Transverse colon (tissue), 4 donors: ENCODE data around the gene MZF1. TPM values are rescaled to one million over a fixed set of nuclear protein-coding genes. Genes with fewer than 3 reads are reported as not detected.

Experiments used
- DNase-seq: peaks from one replicate; pipeline ENCODE4 v3.0.0-alpha.2; 2019
- H3K27ac ChIP-seq, 4 donors: fragments of 200-600 bp; sonication (generic); 2 replicates each; pipeline ENCODE4 v1.5.1; 2016 to 2018; ENCODE audit warnings: inconsistent platforms in 4 of 4
- H3K27me3 ChIP-seq: fragments of 200-600 bp; sonication (generic); 2 replicates; pipeline ENCODE4 v1.5.1; 2017; ENCODE audit warnings: inconsistent platforms
- H3K36me3 ChIP-seq, 4 donors: fragments of 200-600 bp; sonication (generic); 2 replicates each; pipeline ENCODE4 v1.5.1; 2017 to 2019; ENCODE audit warnings: inconsistent platforms in 4 of 4
- H3K4me1 ChIP-seq, 4 donors: fragments of 200-600 bp; sonication (generic); 2 replicates each; pipeline ENCODE4 v1.5.1; 2017 to 2020; ENCODE audit warnings: inconsistent platforms in 4 of 4
- H3K4me3 ChIP-seq, 4 donors: fragments of 200-600 bp; sonication (generic); 1 replicate in 1 of 4; 2 replicates in 3 of 4; pipeline versions ENCODE4 v1.5.1 to v1.6.1; 2017 to 2019; ENCODE audit warnings: inconsistent platforms in 4 of 4
- H3K9me3 ChIP-seq, 2 donors: fragments of 200-600 bp; sonication (generic); 2 replicates each; pipeline ENCODE4 v1.5.1; 2017 to 2019; ENCODE audit warnings: inconsistent platforms in 2 of 2
- EP300 ChIP-seq: sonication (generic); formaldehyde crosslinking; IDR thresholded peaks from one replicate; pipeline ENCODE4 v1.6.1; 2017; ENCODE audit warnings: antibody characterized with exemption, low read depth
- POLR2A ChIP-seq: fragments of 450-650 bp; IDR thresholded peaks from one replicate; pipeline ENCODE4 v1.6.1; 2016; ENCODE audit warnings: antibody characterized with exemption, mild to moderate bottlenecking, moderate library complexity
- POLR2AphosphoS5 ChIP-seq, 3 donors: sonication (generic); formaldehyde crosslinking; IDR thresholded peaks; one replicate each; pipeline ENCODE4 v1.6.1; 2016; ENCODE audit warnings: antibody characterized with exemption in 3 of 3
- WGBS, 2 donors: methylation state at CpG; one replicate each; pipeline ENCODE4 v1.1.5; 2018; ENCODE audit warnings: low coverage in 1 of 2; 5-methylcytosine and 5-hydroxymethylcytosine counted together
- in situ Hi-C, 4 donors: fragments of 200-750 bp; cut with MboI; loops; one replicate each; pipeline versions ENCODE4 v1.15.0 to v1.15.1; 2017; ENCODE audit warnings: low sequenced_read_pairs in 3 of 4, low pct_ligation_motif_present in 1 of 4, low pct_unique_long_range_greater_than_20kb in 1 of 4
- intact Hi-C: fragments of 100-400 bp; cut with DNase I; formaldehyde crosslinking; loops from one replicate; pipeline ENCODE4 v1.15.1; 2023; ENCODE audit warnings: low total_unique reads
- total RNA-seq, 4 donors: library from RNA; depleted of rRNA; stranded (reverse); fragments of >200 nt; gene quantifications; one replicate each; pipeline ENCODE4 v1.1.0, GENCODE V29; 2016
- TF ChIP-seq, protein P1 (sequence below), 5 experiments: fragments of 200-600 bp in 3 of 5; fragments of 450-650 bp in 2 of 5; sonication (generic) in 3 of 5; IDR thresholded peaks; 1 replicate in 2 of 5; 2 replicates in 3 of 5; pipeline ENCODE4 v1.5.1; 2016 to 2017; ENCODE audit warnings: antibody characterized with exemption in 5 of 5, inconsistent platforms in 3 of 5, mild to moderate bottlenecking in 2 of 5, moderate library complexity in 1 of 5

The MZF1 gene
- total RNA-seq, 4 donors from 2014 or later = 45.5 to 113 (median 67.1) TPM

DNA sequence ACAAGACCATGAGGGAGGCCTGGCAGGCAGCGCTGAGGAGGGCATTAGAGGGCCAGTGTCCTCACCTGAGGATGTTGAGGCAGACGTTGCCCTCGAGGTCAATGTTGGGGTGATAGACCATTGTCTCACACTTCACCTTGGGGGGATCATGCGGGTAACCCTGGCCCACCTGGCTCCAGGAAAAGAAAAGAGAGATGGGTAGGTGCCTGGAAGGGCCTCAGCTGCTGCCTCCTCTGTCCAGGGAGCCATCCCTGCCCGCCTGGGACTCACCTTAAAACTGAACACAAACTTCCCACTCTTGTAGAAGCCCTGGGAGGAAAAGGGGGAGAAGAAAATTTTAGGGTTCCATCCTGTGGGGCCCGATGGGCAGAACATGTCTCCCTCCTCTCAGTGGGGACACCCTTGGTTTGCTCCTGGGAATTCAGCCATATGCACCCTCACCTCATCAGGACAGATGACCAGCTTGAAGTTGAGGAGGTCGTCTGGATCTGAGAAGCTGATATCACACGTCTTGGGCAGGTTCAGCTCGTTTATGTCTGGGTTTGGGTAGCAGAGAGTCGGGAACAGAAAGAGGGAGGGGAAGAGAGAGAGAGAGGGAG, 16.4 kb downstream of the MZF1 start:
- no peak for DNase-seq
- intact Hi-C loops = no loop called here

DNA sequence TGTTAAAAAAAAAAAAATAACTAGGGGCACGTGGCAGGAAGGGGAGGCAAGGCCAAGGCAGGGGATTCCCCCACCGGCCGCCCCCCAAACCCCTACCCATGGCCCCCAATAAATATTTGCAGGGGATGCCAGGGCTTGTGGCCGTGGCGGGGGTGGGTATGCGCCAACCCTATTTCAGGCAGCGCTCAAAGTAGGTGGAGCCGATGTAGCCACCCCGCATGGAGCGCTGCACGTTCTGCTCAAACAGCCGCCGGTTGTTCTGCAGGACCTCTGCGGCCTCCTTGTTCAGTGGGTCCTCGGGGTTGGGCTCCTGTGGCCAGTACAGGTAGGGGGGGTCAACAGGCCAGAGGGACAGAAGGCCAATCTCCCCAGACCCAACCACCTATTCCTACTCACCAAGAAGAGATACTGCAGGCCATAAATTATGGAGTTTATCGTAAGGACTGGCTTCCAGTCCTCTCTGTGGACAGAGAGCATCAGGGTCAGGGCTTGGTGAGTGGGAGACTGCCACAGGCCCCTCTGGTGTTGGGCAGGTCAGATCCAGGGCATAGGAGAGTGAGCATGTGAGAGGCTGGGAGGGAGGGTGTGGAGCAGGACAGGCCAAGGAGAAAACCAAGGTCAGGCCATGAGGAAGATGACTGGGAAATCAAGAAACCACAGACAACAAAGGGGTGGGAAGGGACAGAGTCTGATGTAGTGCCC, 17.1 kb downstream of the MZF1 start:
- WGBS, 2 donors = 75 to 85% methylated on average over 2 to 16 of the region's 16 CpGs
- peak overlapping the region; percentile 95 to 100 (median 97) for H3K27ac ChIP-seq
- no peak overlapping the region for H3K4me3 ChIP-seq
- intact Hi-C loops (no loop called here), in situ Hi-C loops (no loop called here)
- peaks cover 0 to 20% (median 4%) of the 10 kb centered on the region in 4 donors for H3K36me3 ChIP-seq
- H3K9me3 ChIP-seq = no peaks in the 10 kb centered on the region
- H3K4me1 ChIP-seq = peaks cover 33 to 47% (median 41%) of the 10 kb centered on the region in 4 donors
- no peaks in the 10 kb centered on the region for H3K27me3 ChIP-seq
- DNase-seq = no peak
- TF ChIP-seq POLR2AphosphoS5 (IDR thresholded peaks at IDR 0.05) (no peak), EP300 (no peak), POLR2A (no peak)
- TF ChIP-seq, protein P1, sequence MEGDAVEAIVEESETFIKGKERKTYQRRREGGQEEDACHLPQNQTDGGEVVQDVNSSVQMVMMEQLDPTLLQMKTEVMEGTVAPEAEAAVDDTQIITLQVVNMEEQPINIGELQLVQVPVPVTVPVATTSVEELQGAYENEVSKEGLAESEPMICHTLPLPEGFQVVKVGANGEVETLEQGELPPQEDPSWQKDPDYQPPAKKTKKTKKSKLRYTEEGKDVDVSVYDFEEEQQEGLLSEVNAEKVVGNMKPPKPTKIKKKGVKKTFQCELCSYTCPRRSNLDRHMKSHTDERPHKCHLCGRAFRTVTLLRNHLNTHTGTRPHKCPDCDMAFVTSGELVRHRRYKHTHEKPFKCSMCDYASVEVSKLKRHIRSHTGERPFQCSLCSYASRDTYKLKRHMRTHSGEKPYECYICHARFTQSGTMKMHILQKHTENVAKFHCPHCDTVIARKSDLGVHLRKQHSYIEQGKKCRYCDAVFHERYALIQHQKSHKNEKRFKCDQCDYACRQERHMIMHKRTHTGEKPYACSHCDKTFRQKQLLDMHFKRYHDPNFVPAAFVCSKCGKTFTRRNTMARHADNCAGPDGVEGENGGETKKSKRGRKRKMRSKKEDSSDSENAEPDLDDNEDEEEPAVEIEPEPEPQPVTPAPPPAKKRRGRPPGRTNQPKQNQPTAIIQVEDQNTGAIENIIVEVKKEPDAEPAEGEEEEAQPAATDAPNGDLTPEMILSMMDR (IDR thresholded peaks at IDR 0.05) = no peak

More for the DNA sequence above, 16.4 kb downstream of the MZF1 start:
- Histone ChIP-seq H3K27me3 (no peaks in the 10 kb centered on the region), H3K4me1 (peaks cover 35 to 54% (median 43%) of the 10 kb centered on the region in 4 donors), H3K27ac (peak overlapping the region; percentile 3 to 100 (median 97)), H3K9me3 (no peaks in the 10 kb centered on the region), H3K36me3 (peaks cover 0 to 13% (median 4%) of the 10 kb centered on the region in 4 donors), H3K4me3 (peak overlapping the region in 2 of 4 donors; percentile 67 to 68)
- WGBS, 2 donors = 21 to 49% methylated on average over 2 to 10 of the region's 10 CpGs
- in situ Hi-C loops = no loop called here
- TF ChIP-seq, protein P1 (IDR thresholded peaks at IDR 0.05) = no peak
- TF ChIP-seq POLR2AphosphoS5 (IDR thresholded peaks at IDR 0.05) (no peak), EP300 (no peak), POLR2A (no peak)

DNA sequence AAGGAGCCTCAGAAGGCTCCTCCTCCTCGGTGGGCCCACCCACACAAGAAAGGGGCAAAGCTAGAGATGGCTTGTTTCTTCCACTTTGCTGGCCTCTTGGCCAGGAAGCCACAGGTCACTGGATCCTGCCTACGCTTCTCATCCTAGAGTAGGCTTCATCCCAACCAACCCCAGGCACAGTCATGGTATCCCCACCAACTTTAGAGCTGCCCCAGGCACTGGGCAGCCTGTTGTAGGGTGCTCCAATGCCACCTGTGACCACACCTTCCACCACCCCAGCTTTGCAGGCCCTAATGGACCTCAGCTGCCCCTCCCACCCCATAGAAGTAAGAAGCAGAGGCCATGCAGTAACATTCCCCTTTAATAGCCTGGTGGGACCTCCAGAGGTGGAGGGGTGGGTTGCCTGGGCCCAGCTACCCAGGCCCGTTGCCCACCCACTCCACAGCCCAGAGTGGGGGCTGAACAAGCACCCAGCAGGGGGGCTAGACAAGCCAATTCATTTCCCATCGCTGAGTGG, 17.7 kb downstream of the MZF1 start:
- Histone ChIP-seq H3K27me3 (no peaks in the 10 kb centered on the region), H3K9me3 (no peaks in the 10 kb centered on the region), H3K36me3 (peaks cover 0 to 26% (median 7%) of the 10 kb centered on the region in 4 donors), H3K27ac (peak overlapping the region; percentile 95 to 100 (median 97)), H3K4me1 (peaks cover 33 to 47% (median 41%) of the 10 kb centered on the region in 4 donors), H3K4me3 (peak overlapping the region; percentile 4 to 87 (median 56))
- in situ Hi-C loops (no loop called here), intact Hi-C loops (no loop called here)
- WGBS, 2 donors = 36% methylated on average over 4 of the region's 4 CpGs; no CpG with 5 or more reads in 1 of the 2 donors
- DNase-seq = no peak
- TF ChIP-seq, protein P1 (IDR thresholded peaks at IDR 0.05) = no peak
- TF ChIP-seq POLR2AphosphoS5 (IDR thresholded peaks at IDR 0.05) = no peak
- no peak for TF ChIP-seq EP300
- no peak for TF ChIP-seq POLR2A
